Type B pancreatic cell (in vitro differentiated cells): ENCODE data around the gene SOS1. TPM values are rescaled to one million over a fixed set of nuclear protein-coding genes. Genes with fewer than 3 reads are reported as not detected.
"Not testable (repeated sequence)": the region's sequence is repeated elsewhere in the genome, so short reads cannot be mapped to it uniquely, and the experiment has no call there.

Source experiments
- DNase-seq: peaks from one replicate; pipeline ENCODE4 v3.0.0; 2021; ENCODE audit warnings: mixed read lengths; ENCODE audit not compliant: unreplicated experiment; ENCODE audit errors: extremely low spot score
- H3K27ac Mint-ChIP-seq: 2 replicates; pipeline ENCODE4 v1.8.0; 2021; ENCODE audit warnings: mild to moderate bottlenecking, mixed read lengths
- H3K27me3 Mint-ChIP-seq: 2 replicates; pipeline ENCODE4 v1.8.0; 2021; ENCODE audit warnings: mixed read lengths
- H3K36me3 Mint-ChIP-seq: 2 replicates; pipeline ENCODE4 v1.8.0; 2021; ENCODE audit warnings: mixed read lengths
- H3K4me1 Mint-ChIP-seq: one replicate; pipeline ENCODE4 v1.8.0; 2021; ENCODE audit warnings: mixed read lengths; ENCODE audit not compliant: unreplicated experiment
- H3K4me3 Mint-ChIP-seq: 2 replicates; pipeline ENCODE4 v1.8.0; 2021; ENCODE audit warnings: mild to moderate bottlenecking, mixed read lengths
- H3K9me3 Mint-ChIP-seq: 2 replicates; pipeline ENCODE4 v1.8.0; 2021; ENCODE audit warnings: mixed read lengths
- total RNA-seq: library from RNA; stranded (reverse); gene quantifications from 2 replicates; pipeline ENCODE4 v1.2.1, GENCODE V29; 2021; ENCODE audit warnings: low replicate concordance
- TF ChIP-seq, protein P1 (sequence below): fragments of 200-600 bp; sonication (generic); conservative IDR thresholded peaks from 2 replicates; pipeline ENCODE4 v1.5.0; 2021; ENCODE audit warnings: antibody characterized with exemption, mild to moderate bottlenecking

SOS1 gene
- total RNA-seq, 1 donor from 2014 or later = 54.2 TPM

- Mint-ChIP-seq H3K9me3 (no peaks in the 10 kb centered on the region), H3K4me3 (no peak overlapping the region), H3K4me1 (peaks cover 3% of the 10 kb centered on the region), H3K27me3 (no peaks in the 10 kb centered on the region), H3K36me3 (peaks cover 19% of the 10 kb centered on the region), H3K27ac (no peak overlapping the region)
- no peak for DNase-seq
- TF ChIP-seq, protein P1, sequence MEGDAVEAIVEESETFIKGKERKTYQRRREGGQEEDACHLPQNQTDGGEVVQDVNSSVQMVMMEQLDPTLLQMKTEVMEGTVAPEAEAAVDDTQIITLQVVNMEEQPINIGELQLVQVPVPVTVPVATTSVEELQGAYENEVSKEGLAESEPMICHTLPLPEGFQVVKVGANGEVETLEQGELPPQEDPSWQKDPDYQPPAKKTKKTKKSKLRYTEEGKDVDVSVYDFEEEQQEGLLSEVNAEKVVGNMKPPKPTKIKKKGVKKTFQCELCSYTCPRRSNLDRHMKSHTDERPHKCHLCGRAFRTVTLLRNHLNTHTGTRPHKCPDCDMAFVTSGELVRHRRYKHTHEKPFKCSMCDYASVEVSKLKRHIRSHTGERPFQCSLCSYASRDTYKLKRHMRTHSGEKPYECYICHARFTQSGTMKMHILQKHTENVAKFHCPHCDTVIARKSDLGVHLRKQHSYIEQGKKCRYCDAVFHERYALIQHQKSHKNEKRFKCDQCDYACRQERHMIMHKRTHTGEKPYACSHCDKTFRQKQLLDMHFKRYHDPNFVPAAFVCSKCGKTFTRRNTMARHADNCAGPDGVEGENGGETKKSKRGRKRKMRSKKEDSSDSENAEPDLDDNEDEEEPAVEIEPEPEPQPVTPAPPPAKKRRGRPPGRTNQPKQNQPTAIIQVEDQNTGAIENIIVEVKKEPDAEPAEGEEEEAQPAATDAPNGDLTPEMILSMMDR = no peak
Observed at GRCh38 chr2:39058101-39058500, 62.8 kb downstream of the SOS1 start.

DNA sequence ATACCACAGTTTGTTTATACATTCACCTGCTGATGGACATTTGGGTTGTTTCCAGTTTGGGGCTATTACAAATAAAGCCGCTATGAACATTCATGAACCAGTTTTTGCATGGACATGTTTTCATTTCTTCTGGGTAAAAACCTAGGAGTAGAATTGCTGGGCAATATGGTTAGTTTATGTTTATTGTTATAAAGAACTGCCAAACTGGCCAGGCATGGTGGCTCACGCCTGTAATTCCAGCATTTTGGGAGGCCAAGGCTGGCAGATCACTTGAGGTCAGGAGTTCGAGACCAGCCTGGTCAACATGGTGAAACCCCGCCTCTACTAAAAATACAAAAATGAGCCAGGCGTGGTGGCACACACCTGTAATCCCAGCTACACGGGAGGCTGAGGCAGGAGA lies 68.2 kb downstream of the SOS1 start:
- not testable (repeated sequence) for DNase-seq, H3K27ac Mint-ChIP-seq, H3K4me1 Mint-ChIP-seq, H3K9me3 Mint-ChIP-seq, H3K27me3 Mint-ChIP-seq, H3K4me3 Mint-ChIP-seq
- peaks cover 38% of the 10 kb centered on the region for H3K36me3 Mint-ChIP-seq

- TF ChIP-seq, protein P1 = no peak
- Mint-ChIP-seq H3K36me3 (peaks cover 43% of the 10 kb centered on the region), H3K4me3 (no peak overlapping the region), H3K27me3 (no peaks in the 10 kb centered on the region), H3K27ac (no peak overlapping the region), H3K4me1 (no peaks in the 10 kb centered on the region), H3K9me3 (peaks cover 4% of the 10 kb centered on the region)
- no peak for DNase-seq
Observed at GRCh38 chr2:39050109-39050508, 70.7 kb downstream of the SOS1 start.

DNA sequence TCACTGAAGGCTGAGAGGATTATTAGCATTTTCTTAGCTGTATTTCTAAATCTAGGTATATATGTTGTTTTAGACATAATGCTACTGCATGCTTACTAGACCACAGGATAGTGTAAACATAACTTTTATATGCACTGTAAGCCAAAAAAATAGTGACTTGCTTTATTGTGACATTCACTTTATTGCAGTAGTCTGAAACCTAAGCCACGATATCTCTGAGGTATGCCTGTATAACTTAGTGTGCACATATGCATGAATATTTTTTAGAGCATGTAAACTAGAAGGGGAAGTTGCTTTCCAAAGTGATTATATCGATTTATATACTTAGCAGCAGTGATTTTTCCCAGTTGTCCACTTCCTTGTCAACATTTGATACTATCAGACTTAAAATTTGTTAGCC lies 81.8 kb downstream of the SOS1 start:
- Mint-ChIP-seq H3K9me3 (no peaks in the 10 kb centered on the region), H3K4me3 (no peak overlapping the region), H3K36me3 (peaks cover 34% of the 10 kb centered on the region), H3K27me3 (no peaks in the 10 kb centered on the region), H3K27ac (no peak overlapping the region), H3K4me1 (no peaks in the 10 kb centered on the region)
- no peak for DNase-seq
- TF ChIP-seq, protein P1 = no peak

DNA sequence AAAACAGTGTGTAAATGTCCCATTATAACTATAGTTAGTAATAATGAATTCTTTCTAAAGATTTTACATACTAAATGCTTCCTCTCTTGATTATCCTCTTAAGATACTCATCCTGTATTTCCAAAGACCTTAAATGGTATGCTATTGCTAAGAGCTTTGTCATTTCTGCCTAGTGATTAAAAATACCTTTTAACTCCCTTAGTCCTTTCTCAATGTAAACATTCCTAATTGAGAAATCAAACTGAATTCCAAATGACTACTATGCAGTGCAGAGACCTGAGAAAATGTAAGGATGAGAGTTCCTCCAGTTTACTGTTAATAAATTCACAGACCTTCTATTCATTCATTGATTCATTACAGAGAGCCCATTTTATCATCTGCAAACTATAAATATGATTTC lies 86.9 kb downstream of the SOS1 start:
- no peaks in the 10 kb centered on the region for H3K4me1 Mint-ChIP-seq
- no peak for DNase-seq
- H3K36me3 Mint-ChIP-seq = peaks cover 22% of the 10 kb centered on the region
- no peaks in the 10 kb centered on the region for H3K9me3 Mint-ChIP-seq
- H3K4me3 Mint-ChIP-seq = no peak overlapping the region
- H3K27me3 Mint-ChIP-seq = no peaks in the 10 kb centered on the region
- TF ChIP-seq, protein P1 = no peak
- no peak overlapping the region for H3K27ac Mint-ChIP-seq

GRCh38 chr2:39027421-39027820 lies 93.4 kb downstream of the SOS1 start:
- H3K27me3 Mint-ChIP-seq = no peaks in the 10 kb centered on the region
- no peak overlapping the region for H3K4me3 Mint-ChIP-seq
- H3K4me1 Mint-ChIP-seq = no peaks in the 10 kb centered on the region
- H3K9me3 Mint-ChIP-seq = no peaks in the 10 kb centered on the region
- no peak for DNase-seq
- TF ChIP-seq, protein P1 = no peak
- H3K36me3 Mint-ChIP-seq = peaks cover 22% of the 10 kb centered on the region
- H3K27ac Mint-ChIP-seq = no peak overlapping the region
